HG03565 (cell line): ENCODE results near the gene KNDC1.
"Not testable (repeated sequence)": the region's sequence is repeated elsewhere in the genome, so short reads cannot be mapped to it uniquely, and the experiment has no call there.

ENCODE experiments used
- ATAC-seq: cut with Tn5 transposase; IDR thresholded peaks from one replicate; pipeline ENCODE4 v1.9.1; 2021; ENCODE audit warnings: mild to moderate bottlenecking, moderate library complexity; ENCODE audit not compliant: unreplicated experiment

The KNDC1 gene

DNA sequence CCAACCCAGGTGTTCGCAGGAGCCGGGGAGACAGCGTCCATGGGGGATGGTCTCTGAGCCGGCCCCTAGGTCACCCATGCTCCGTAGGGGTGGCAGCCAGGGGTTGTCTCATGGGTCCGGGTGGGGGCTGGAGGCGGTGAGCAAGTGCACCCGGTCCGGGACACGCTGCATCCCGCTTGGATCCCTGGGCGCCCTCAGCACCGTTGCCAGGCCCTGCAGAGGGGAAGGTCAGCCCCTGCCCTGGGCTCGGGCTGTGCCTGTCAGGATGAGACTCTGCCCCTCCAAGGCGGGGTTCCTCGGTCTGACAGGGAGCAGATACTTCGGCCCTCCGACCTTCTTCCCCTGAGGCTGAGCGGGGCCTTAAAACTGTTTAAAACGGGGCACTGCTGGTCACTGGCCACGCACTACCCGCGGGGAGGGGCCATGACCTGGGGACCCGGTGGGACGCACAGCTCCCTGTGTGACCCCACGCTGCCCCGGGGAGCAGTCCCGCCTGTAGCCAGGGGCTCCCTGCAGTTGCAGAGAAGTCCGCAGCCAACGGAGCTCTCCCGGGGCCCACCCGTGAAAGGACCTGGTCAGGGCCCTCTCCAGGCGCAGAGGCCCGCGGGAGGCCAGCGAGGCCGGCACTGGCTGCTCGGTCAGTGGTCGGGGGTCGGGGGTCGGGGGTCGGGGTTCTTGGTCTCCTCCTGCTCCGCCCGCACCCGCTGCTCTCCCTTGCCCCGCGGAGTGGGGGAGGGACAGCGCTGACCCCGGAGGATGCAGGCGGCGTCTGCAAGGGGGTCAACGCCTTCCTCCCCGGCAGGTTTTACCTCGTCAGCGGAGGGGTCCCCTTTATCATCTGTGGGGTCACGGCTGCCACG, 33.4 kb upstream of the KNDC1 start:
- ATAC-seq, result no peak

DNA sequence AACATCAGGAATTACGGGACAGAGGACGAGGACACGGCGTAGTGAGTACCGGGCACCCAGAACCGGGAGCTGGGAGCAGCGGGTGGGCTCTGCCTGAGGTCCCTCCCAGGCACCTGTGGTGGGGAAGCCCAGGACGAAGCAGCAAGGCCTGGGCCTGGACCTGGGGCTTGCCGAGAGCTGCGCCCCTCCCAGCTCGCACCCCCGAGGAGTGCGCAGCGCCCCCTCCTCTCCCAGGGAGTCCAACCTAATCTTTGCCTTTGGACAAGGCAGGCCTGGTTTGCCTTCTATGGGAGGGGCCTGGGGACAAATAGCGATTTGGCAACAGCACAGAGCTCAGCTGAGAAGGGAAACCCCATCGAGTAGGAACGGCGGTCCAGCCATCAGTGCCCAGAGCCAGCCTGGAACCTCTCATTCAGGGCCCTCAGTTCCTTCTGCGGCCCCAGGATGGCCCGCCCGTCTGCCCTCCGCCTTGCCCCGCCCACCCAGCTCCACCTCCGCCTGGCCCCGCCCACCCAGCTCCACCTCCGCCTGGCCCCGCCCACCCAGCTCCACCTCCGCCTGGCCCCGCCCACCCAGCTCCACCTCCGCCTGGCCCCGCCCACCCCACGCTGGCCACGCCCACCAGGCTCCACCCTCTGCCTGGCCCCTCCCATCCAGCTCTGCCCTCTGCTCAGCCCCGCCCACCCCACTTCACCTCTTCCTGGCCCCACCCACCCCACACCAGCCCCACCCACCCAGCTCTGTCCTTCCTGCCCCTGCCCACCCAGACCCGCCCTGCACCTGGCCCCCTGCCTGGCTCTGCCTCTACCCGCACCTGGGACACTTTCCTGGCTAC, 32.5 kb upstream of the KNDC1 start:
- ATAC-seq, result no peak

DNA sequence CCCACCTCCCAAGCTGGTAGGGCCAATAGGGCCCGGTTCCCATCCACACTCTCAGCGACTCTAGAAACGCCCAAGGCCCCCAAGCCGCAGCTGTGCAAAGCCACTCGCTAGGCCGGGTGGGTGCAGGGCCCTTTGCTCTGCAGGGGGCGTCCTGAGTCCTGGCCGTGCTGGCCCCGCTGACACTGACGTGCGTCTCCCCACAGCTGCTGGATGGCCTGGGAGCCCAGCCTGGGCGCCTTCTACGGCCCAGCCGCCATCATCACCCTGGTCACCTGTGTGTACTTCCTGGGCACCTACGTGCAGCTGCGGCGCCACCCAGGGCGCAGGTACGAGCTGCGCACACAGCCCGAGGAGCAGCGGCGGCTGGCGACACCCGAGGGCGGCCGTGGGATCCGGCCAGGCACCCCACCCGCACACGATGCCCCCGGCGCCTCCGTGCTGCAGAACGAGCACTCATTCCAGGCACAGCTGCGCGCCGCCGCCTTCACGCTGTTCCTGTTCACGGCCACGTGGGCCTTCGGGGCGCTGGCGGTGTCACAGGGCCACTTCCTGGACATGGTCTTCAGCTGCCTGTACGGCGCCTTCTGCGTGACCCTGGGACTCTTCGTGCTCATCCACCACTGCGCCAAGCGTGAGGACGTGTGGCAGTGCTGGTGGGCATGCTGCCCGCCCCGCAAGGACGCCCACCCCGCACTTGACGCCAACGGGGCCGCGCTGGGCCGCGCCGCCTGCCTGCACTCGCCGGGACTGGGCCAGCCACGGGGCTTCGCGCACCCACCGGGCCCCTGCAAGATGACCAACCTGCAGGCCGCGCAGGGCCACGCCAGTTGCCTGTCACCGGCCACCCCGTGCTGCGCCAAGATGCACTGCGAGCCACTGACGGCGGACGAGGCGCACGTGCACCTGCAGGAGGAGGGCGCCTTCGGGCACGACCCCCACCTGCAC, 31.6 kb upstream of the KNDC1 start:
- no peak for ATAC-seq

DNA sequence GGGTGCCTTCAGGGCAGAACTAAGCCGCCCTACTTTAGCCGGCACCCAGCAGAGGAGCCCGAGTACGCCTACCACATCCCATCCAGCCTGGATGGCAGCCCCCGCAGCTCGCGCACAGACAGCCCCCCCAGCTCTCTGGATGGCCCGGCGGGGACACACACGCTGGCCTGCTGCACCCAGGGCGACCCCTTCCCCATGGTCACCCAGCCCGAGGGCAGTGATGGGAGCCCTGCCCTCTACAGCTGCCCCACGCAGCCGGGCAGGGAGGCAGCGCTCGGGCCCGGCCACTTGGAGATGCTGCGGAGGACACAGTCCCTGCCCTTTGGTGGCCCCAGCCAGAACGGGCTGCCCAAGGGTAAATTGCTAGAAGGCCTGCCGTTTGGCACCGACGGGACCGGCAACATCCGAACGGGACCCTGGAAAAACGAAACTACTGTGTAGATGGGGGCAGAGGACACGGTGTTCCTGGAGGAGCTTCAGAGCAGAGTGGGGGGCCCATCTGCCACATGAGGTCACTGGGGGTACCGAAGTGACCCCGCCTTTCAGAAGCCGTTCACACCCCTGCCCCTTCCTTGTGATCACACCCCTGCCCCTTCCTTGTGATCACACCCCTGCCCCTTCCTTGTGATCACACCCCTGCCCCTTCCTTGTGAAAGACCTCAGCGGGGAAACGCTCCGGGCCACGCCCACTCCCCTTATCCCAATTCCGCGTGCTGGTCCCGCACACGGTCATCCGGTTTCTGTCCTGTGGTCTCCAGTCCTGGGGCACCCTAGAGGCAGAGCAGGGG, 30.8 kb upstream of the KNDC1 start:
- ATAC-seq, result no peak

DNA sequence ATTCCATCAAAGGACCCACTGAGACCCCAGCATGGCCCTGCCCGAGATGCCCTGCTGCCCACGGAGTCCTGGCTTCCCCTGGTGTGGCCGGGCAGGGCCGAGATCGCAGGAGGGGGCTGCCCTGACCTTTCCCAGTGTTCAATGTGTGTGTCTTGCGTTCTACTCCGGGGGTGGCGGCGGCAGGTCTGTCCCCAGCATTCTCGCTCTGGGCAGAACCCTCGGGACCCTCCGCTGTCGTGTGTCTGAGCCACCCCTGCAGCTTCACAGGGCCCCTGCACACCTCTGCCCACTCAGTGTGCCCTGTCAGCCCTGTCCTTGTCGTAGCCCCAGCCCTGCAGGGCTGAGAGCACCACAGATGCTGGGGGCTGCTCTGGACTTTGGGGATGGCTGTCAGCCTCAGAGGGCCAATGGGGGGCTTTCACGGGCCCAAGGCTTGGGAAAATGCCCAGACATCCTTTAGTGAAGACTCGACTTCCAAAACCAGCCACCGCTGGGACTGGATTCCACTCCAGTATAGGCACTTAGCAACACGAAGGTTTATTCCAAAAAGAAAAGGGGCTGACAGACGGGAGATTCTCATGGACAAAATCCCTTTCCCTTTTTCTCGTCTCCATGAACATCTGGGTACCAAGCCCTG, 30.0 kb upstream of the KNDC1 start:
- no peak for ATAC-seq

- no peak for ATAC-seq
Observed at GRCh38 chr10:133130602-133131001, 29.4 kb upstream of the KNDC1 start.

DNA sequence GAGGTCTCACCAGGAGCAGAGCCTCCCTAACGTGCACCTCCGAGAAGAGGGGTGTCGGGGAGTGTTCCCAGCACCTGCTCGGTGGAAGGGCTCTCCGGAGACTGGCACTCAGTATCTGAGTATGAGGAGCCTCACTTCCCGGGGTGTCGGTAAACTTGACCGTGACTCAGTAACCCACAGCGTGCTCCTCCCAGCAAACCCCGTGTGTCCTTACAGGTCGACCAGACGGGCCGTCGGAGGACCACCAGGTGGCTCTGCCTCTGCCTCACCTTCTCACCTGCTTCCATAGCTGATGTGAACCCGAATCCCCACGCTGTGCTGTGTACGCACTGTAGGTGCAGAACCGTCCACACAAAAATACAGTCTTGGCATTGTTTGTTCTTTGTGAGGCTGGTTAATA, 29.0 kb upstream of the KNDC1 start:
- no peak for ATAC-seq

GRCh38 chr10:133131734-133132472, 28.1 kb upstream of the KNDC1 start:
- ATAC-seq, result no peak

DNA sequence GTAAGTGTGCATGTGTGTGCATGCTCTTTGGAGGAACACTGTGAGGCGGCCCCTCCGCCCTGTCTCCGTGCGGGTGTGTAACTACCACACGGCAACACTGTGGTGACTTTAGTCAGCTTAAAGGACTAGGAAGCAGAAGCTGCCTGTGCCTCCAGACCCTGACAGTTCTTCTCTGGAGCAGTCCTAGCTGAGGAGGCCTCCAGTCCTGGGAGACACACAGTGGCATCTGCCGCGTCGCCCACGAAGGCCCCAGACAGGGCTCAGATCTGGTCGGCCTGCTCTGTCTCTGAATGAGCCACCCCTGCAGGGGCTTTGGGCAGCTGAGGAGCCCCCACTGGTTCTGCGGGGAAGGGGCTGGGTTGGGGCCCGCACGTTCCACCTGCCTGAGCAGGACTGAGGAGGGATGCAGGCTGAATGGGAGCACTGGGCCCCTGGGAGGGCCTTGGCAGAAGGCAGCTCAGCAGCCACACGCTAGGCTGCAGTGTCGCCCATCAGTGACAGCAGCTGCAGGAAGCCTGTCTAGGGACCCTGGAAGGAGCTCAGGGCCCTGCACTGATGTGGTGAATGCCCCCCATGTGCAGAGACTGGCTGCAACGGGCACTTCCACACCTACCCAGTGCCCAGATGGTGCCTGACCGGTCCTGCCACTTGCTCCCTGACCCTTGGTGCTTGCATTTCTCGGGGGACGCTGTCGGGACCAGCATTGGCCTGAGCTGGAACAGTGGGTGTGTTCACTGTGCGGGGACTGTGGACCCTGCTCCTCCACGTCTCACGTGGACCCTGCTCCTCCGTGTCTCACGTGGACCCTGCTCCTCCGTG, 27.3 kb upstream of the KNDC1 start:
- no peak for ATAC-seq

DNA sequence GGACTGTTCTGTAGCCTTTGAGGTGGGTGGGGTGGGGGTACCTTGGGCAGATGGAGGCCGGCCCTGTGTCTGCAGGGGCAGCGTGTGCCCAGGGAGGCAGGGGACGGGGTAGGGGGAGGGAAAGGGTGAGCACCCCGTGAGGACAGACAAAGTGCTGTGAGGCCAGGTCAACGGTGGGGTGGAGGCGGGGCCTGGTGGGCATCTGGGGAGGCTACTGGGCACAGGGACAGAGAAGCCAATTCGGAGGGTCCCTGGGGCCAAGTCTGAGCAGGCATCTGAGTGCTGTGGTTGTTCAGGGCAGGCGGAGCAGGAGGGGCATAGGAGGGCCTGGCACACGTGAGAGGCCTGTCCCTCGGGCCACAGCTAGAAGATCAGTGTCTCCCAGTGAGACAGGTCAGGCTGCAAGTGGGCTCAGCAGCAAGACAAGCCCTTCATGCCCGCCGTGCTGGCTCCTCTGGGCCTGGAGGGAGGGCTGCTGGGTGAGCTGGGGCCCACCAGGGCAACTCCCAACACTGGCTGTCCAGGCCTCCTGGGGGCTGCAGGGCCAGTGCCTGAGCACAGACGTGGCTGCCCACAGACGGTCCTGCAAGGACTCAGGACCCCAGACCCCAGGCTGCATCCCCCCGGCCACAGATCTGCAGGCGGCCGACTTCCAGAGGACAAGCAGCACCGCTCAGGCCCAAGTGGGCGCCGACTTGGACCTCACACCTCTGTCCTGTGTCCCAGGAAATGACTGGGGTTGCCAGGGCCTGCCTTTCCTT, 26.4 kb upstream of the KNDC1 start:
- ATAC-seq, result no peak

DNA sequence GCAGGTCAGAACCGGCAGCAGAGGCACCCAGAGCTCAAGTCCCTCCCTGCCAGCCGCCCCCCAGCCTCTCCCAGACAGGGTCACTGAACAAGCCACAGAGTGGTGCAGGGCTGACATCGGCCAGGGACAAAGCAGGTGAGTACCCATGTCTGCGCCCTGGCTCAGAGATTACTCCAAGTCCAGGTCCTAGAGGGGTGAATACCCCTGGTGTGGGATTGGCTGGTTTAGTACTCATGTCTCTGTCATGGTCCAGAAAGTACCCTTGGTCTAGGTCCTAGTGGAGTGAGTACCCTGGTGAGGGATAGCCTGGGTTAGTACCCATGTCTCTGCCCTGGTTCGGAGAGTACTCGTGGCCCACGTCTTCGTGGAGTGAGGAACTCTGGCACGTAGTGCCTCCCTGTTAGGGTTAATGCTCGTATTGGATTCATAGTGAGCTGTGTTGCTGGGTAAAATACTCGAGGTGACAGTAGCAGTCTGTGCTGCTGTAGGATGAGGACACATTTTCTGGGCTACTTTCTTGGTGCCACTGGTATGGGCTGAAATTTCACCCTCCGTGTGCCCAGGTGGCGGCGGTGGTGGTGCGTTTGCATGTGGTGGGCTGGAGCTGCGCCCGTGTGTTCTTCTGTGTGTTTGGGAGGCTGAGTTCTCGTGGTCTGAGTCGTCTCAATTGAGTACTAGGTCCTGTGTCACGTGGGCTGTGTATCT, 25.5 kb upstream of the KNDC1 start:
- ATAC-seq, result no peak

DNA sequence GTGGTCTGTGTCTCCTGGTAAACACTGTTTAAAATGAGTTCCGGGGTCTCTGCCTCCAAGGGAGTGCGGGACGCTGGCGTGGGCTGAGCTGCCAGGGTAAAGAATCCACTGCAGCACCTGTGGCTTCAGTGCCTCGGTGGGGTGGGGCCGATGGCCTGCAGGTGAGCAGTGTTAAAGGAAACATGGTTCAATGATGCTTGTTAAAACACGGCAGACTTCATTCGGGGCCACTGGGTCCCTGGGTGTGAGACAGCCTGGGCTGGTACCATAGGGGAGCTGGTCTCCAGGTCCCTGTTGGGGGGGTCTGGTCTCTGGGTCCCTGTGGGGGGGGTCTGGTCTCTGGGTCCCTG, 24.9 kb upstream of the KNDC1 start:
- no peak for ATAC-seq

DNA sequence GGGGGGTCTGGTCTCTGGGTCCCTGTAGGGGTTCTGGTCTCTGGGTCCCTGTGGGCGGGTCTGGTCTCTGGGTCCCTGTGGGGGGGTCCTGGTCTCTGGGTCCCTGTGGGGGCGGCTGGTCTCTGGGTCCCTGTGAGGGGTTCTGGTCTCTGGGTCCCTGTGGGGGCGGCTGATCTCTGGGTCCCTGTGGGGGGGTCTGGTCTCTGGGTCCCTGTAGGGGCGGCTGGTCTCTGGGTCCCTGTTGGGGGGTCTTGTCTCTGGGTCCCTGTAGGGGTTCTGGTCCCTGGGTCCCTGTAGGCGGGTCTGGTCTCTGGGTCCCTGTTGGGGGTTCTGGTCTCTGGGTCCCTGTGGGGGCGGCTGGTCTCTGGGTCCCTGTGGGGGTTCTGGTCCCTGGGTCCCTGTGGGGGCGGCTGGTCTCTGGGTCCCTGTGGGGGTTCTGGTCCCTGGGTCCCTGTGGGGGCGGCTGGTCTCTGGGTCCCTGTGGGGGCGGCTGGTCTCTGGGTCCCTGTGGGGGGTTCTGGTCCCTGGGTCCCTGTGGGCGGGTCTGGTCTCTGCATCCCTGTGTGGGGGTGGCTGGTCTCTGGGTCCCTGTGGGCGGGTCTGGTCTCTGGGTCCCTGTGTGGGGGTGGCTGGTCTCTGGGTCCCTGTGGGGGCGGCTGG, 22.4 kb upstream of the KNDC1 start:
- ATAC-seq, result not testable (repeated sequence)

- ATAC-seq, result no peak
Observed at GRCh38 chr10:133139551-133140065, 20.4 kb upstream of the KNDC1 start.

GRCh38 chr10:133140417-133141143, 19.4 kb upstream of the KNDC1 start:
- no peak for ATAC-seq
